ENCODE data around the gene MAPT. TPM values are rescaled to one million over a fixed set of nuclear protein-coding genes. Genes with fewer than 3 reads are reported as not detected.
"Not testable (repeated sequence)": the region's sequence is repeated elsewhere in the genome, so short reads cannot be mapped to it uniquely, and the experiment has no call there.

The MAPT gene
- total RNA-seq, 1 donor from 2014 or later = 2.1 TPM

DNA sequence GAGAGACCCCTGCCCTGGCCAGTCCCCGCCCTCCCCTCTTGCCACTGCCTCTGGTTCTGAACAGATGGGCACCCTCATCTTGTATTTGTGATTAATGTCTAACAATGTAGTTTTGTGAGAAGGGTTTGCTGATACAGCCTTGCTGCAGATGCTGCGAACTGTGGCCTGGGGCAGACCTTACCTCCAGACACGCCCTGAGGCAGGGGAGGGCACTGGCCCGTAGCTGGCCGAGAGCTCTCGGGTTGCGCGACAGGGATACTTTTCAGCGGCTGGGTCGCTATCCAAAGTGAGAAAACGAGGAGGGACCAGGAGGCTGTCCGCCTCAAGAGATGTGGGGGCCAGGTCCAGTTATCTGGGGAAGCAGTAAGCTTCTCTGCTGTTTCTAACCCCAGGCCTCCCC lies 126.6 kb downstream of the MAPT start:
- Mint-ChIP-seq H3K4me3 (ENCODE audit: unreplicated experiment) (no peak overlapping the region), H3K27me3 (ENCODE audit: low read depth, unreplicated experiment) (no peaks in the 10 kb centered on the region), H3K9me3 (ENCODE audit: unreplicated experiment) (no peaks in the 10 kb centered on the region), H3K4me1 (ENCODE audit: low read depth, unreplicated experiment) (no peaks in the 10 kb centered on the region), H3K27ac (ENCODE audit: unreplicated experiment) (no peak overlapping the region), H3K36me3 (ENCODE audit: low read depth, unreplicated experiment) (peaks cover 33% of the 10 kb centered on the region)
- DNase-seq (ENCODE audit: low read depth) (no peak), FAIRE-seq (no peak)
- H3K4me2 ChIP-seq (ENCODE audit: low read length) = no peak overlapping the region
- H3K9me3 ChIP-seq (ENCODE audit: insufficient read depth, low read depth, low read length) = no peaks in the 10 kb centered on the region
- H3K36me3 ChIP-seq (ENCODE audit: insufficient read depth, low read length) = no peaks in the 10 kb centered on the region
- H3K4me3 ChIP-seq (ENCODE audit: insufficient read depth, low read depth, low read length) = no peak overlapping the region
- H3K27ac ChIP-seq (ENCODE audit: low read depth, low read length) = no peak overlapping the region
- no peaks in the 10 kb centered on the region for H3K27me3 ChIP-seq (ENCODE audit: insufficient read depth, low read length)
- H3K79me2 ChIP-seq (ENCODE audit: insufficient read depth, low read length) = no peaks in the 10 kb centered on the region
- no peak overlapping the region for H3K9ac ChIP-seq (ENCODE audit: low read length)
- TF ChIP-seq EZH2 (IDR thresholded peaks at IDR 0.05; ENCODE audit: insufficient read depth, low read length) = no peak
- TF ChIP-seq, protein P1, sequence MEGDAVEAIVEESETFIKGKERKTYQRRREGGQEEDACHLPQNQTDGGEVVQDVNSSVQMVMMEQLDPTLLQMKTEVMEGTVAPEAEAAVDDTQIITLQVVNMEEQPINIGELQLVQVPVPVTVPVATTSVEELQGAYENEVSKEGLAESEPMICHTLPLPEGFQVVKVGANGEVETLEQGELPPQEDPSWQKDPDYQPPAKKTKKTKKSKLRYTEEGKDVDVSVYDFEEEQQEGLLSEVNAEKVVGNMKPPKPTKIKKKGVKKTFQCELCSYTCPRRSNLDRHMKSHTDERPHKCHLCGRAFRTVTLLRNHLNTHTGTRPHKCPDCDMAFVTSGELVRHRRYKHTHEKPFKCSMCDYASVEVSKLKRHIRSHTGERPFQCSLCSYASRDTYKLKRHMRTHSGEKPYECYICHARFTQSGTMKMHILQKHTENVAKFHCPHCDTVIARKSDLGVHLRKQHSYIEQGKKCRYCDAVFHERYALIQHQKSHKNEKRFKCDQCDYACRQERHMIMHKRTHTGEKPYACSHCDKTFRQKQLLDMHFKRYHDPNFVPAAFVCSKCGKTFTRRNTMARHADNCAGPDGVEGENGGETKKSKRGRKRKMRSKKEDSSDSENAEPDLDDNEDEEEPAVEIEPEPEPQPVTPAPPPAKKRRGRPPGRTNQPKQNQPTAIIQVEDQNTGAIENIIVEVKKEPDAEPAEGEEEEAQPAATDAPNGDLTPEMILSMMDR (IDR thresholded peaks at IDR 0.05; ENCODE audit: insufficient read depth, low read depth, low read length) = no peak
- H3K4me1 ChIP-seq (ENCODE audit: insufficient read depth, low read length) = no peaks in the 10 kb centered on the region
- H2AFZ ChIP-seq (ENCODE audit: low read depth, low read length) = no peak overlapping the region
- H4K20me1 ChIP-seq (ENCODE audit: insufficient read depth, low read length) = peaks cover 4% of the 10 kb centered on the region

DNA sequence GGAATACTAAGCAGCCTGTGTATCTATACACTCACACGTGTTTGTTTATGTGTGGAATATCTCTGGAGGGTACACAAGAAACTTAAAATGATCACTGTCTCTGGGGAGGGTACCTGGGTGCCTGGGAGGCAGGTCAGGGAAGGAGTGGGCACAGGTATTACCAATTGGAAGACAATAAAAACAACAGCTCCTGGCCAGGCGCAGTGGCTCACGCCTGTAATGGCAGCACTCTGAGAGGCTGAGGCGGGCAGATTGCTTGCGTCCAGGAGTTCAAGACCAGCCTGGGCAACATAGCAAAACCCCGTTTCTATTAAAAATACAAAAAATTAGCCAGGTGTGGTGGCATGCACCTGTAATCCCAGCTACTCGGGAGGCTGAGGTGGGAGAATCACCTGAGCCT lies 129.0 kb downstream of the MAPT start:
- H3K9me3 Mint-ChIP-seq (ENCODE audit: unreplicated experiment); H3K4me2 ChIP-seq (ENCODE audit: low read length); H3K27me3 Mint-ChIP-seq (ENCODE audit: low read depth, unreplicated experiment); H3K9ac ChIP-seq (ENCODE audit: low read length); H3K4me1 Mint-ChIP-seq (ENCODE audit: low read depth, unreplicated experiment); H2AFZ ChIP-seq (ENCODE audit: low read depth, low read length); H3K4me3 ChIP-seq (ENCODE audit: insufficient read depth, low read depth, low read length); H3K9me3 ChIP-seq (ENCODE audit: insufficient read depth, low read depth, low read length); FAIRE-seq; H3K27ac ChIP-seq (ENCODE audit: low read depth, low read length); H3K27me3 ChIP-seq (ENCODE audit: insufficient read depth, low read length); H3K27ac Mint-ChIP-seq (ENCODE audit: unreplicated experiment); DNase-seq (ENCODE audit: low read depth); H3K4me3 Mint-ChIP-seq (ENCODE audit: unreplicated experiment); H3K4me1 ChIP-seq (ENCODE audit: insufficient read depth, low read length); H3K79me2 ChIP-seq (ENCODE audit: insufficient read depth, low read length): not testable (repeated sequence)
- Histone ChIP-seq H4K20me1 (ENCODE audit: insufficient read depth, low read length) (peaks cover 11% of the 10 kb centered on the region), H3K36me3 (ENCODE audit: insufficient read depth, low read length) (peaks cover 11% of the 10 kb centered on the region)
- peaks cover 37% of the 10 kb centered on the region for H3K36me3 Mint-ChIP-seq (ENCODE audit: low read depth, unreplicated experiment)

DNA sequence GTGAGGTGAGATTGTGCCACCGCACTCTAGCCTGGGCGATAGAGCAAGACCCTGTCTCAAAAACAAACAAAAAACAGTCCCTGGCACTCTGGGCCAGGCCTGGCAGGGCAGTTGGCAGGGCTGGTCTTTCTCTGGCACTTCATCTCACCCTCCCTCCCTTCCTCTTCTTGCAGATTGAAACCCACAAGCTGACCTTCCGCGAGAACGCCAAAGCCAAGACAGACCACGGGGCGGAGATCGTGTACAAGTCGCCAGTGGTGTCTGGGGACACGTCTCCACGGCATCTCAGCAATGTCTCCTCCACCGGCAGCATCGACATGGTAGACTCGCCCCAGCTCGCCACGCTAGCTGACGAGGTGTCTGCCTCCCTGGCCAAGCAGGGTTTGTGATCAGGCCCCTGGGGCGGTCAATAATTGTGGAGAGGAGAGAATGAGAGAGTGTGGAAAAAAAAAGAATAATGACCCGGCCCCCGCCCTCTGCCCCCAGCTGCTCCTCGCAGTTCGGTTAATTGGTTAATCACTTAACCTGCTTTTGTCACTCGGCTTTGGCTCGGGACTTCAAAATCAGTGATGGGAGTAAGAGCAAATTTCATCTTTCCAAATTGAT lies 129.5 kb downstream of the MAPT start:
- FAIRE-seq = no peak
- no peaks in the 10 kb centered on the region for H3K4me1 Mint-ChIP-seq (ENCODE audit: low read depth, unreplicated experiment)

More for the DNA sequence above, 129.5 kb downstream of the MAPT start:
- Histone ChIP-seq H3K27ac (ENCODE audit: low read depth, low read length) (no peak overlapping the region), H3K79me2 (ENCODE audit: insufficient read depth, low read length) (no peaks in the 10 kb centered on the region), H3K4me3 (ENCODE audit: insufficient read depth, low read depth, low read length) (no peak overlapping the region), H3K27me3 (ENCODE audit: insufficient read depth, low read length) (no peaks in the 10 kb centered on the region), H4K20me1 (ENCODE audit: insufficient read depth, low read length) (peaks cover 16% of the 10 kb centered on the region), H3K4me1 (ENCODE audit: insufficient read depth, low read length) (no peaks in the 10 kb centered on the region), H3K9me3 (ENCODE audit: insufficient read depth, low read depth, low read length) (no peaks in the 10 kb centered on the region), H3K36me3 (ENCODE audit: insufficient read depth, low read length) (peaks cover 14% of the 10 kb centered on the region), H3K4me2 (ENCODE audit: low read length) (no peak overlapping the region), H2AFZ (ENCODE audit: low read depth, low read length) (no peak overlapping the region), H3K9ac (ENCODE audit: low read length) (no peak overlapping the region)
- no peak for DNase-seq (ENCODE audit: low read depth)
- TF ChIP-seq EZH2 (IDR thresholded peaks at IDR 0.05; ENCODE audit: insufficient read depth, low read length) = no peak
- TF ChIP-seq, protein P1 (IDR thresholded peaks at IDR 0.05; ENCODE audit: insufficient read depth, low read depth, low read length) = no peak
- peaks cover 34% of the 10 kb centered on the region for H3K36me3 Mint-ChIP-seq (ENCODE audit: low read depth, unreplicated experiment)
- H3K27me3 Mint-ChIP-seq (ENCODE audit: low read depth, unreplicated experiment) = no peaks in the 10 kb centered on the region
- no peak overlapping the region for H3K27ac Mint-ChIP-seq (ENCODE audit: unreplicated experiment)
- H3K4me3 Mint-ChIP-seq (ENCODE audit: unreplicated experiment) = no peak overlapping the region
- H3K9me3 Mint-ChIP-seq (ENCODE audit: unreplicated experiment) = no peaks in the 10 kb centered on the region

Measured in astrocyte (in vitro differentiated cells and primary cell).